HepG2 (cell line): ENCODE results near the gene RRP36. TPM values are rescaled to one million over a fixed set of nuclear protein-coding genes. Genes with fewer than 3 reads are reported as not detected.
A peak's percentile ranks its signal among the peaks of the same experiment; 100 is the strongest.

Experiments
- CAMTA2 ChIP-seq: sonication (generic); formaldehyde crosslinking; IDR thresholded peaks from 2 replicates; pipeline ENCODE4 v1.4.0; 2020; ENCODE audit warnings: mild to moderate bottlenecking, missing genetic modification reagents, borderline replicate concordance
- ESRRA ChIP-seq: sonication (generic); formaldehyde crosslinking; IDR thresholded peaks from 2 replicates; pipeline ENCODE4 v1.5.1; 2020; ENCODE audit warnings: mild to moderate bottlenecking, low read depth, missing genetic modification reagents
- HOXA5 ChIP-seq: sonication (generic); formaldehyde crosslinking; IDR thresholded peaks from 2 replicates; pipeline ENCODE4 v1.4.0; 2020; ENCODE audit warnings: missing genetic modification reagents
- MEF2D ChIP-seq: sonication (generic); formaldehyde crosslinking; IDR thresholded peaks from 2 replicates; pipeline ENCODE4 v1.5.1; 2020; ENCODE audit warnings: mild to moderate bottlenecking, missing genetic modification reagents
- RFXAP ChIP-seq: sonication (generic); formaldehyde crosslinking; IDR thresholded peaks from 2 replicates; pipeline ENCODE4 v1.4.0; 2020; ENCODE audit warnings: missing genetic modification reagents, borderline replicate concordance
- RXRA ChIP-seq: sonication (generic); formaldehyde crosslinking; IDR thresholded peaks from 2 replicates; pipeline ENCODE4 v1.5.1; 2020; ENCODE audit warnings: missing genetic modification reagents
- ZNF251 ChIP-seq: sonication (generic); formaldehyde crosslinking; IDR thresholded peaks from 2 replicates; pipeline ENCODE4 v1.9.0; 2021; ENCODE audit warnings: mild to moderate bottlenecking, missing genetic modification reagents
- ZNF709 ChIP-seq: sonication (generic); formaldehyde crosslinking; IDR thresholded peaks from 2 replicates; pipeline ENCODE4 v1.5.0; 2020; ENCODE audit warnings: mild to moderate bottlenecking, missing genetic modification reagents
- ZNF878 ChIP-seq: sonication (generic); formaldehyde crosslinking; IDR thresholded peaks from 2 replicates; pipeline ENCODE4 v1.8.1; 2023; ENCODE audit warnings: mild to moderate bottlenecking, missing genetic modification reagents, moderate library complexity
- ZNF891 ChIP-seq: sonication (generic); formaldehyde crosslinking; IDR thresholded peaks from 2 replicates; pipeline ENCODE4 v1.5.0; 2020; ENCODE audit warnings: mild to moderate bottlenecking, missing genetic modification reagents
- polyA plus RNA-seq, 8 experiments: library from polyadenylated mRNA; depleted of rRNA in 3 of 8; stranded (reverse) in 7 of 8; unstranded in 1 of 8; fragments of >200 nt; fragmentation: Illumina TruSeq in 4 of 8; extraction: Trizol in 4 of 8; gene quantifications; 2 replicates each; pipeline versions ENCODE4 v1.2.1 to v1.2.3, GENCODE V29; 2011 to 2016; ENCODE audit warnings: low read depth in 4 of 8, missing spikeins in 1 of 8, mixed read lengths in 1 of 8; ENCODE audit not compliant: insufficient read depth in 1 of 8
- total RNA-seq, 5 experiments: library from RNA; depleted of rRNA; stranded (reverse); fragments of >200 nt; fragmentation: Illumina TruSeq; extraction: Trizol; gene quantifications; 2 replicates each; pipeline ENCODE4 v1.2.3, GENCODE V29; 2016; ENCODE audit warnings: low read depth in 1 of 5
- TF ChIP-seq, protein P1 (sequence below), 2 experiments: sonication (generic) in 1 of 2; formaldehyde crosslinking in 1 of 2; IDR thresholded peaks; 2 replicates each; pipeline versions ENCODE4 v1.6.1 to v1.9.0; 2014 to 2022; ENCODE audit warnings: antibody characterized with exemption in 1 of 2, borderline replicate concordance in 1 of 2, inconsistent platforms in 1 of 2, low read depth in 1 of 2, missing genetic modification reagents in 1 of 2
- TF ChIP-seq, protein P2 (sequence below): IDR thresholded peaks from 2 replicates; pipeline ENCODE4 v1.6.1; 2016; ENCODE audit warnings: low read depth
- TF ChIP-seq, protein P3 (sequence below): sonication (generic); formaldehyde crosslinking; IDR thresholded peaks from 2 replicates; pipeline ENCODE4 v1.5.0; 2020; ENCODE audit warnings: mild to moderate bottlenecking, missing genetic modification reagents
- TF ChIP-seq, protein P4 (sequence below), 2 experiments: IDR thresholded peaks; 2 replicates each; pipeline ENCODE4 v1.6.1; 2011 to 2012; ENCODE audit warnings: low read length in 2 of 2, borderline replicate concordance in 1 of 2, low read depth in 1 of 2, mild to moderate bottlenecking in 1 of 2, moderate library complexity in 1 of 2

RRP36 gene
- total and polyA plus RNA-seq, 2 of the 13 experiments (the other 11 are each of a cell fraction or from before 2014, with no cell fraction given) = 29.5 to 144 TPM

DNA sequence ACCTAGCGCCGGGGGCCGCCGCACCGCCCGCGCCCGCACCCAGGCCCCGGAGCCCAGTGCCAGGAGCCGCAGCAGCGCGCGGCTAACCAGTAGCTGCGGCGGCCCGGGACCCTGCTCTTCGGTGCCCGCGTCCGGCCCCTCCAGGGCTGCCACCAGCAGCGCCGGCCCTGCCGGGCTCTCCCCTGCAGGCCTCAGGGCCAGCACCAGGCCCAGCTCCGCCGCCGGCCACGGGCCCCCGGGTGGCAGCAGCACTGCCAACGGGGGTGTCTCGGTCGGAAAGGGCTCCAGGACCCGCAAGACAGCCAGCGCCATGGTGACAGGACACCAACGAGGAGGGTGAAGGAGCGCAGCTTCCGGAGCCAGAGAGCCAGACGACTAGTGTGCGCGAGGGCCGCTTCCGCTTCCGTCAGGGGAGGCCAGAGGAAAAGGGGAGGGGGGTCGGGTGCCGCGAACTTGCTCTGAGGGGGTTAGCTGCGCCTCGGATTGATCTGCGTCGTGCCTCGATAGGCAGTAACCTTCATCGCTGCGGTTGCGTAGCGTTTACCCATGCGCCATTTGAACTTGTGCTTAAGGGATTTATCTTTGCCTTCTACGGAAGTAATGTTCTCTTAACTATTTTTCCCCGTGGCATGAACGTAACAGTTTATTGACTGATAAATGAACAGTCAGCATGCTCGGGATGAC lies 42.4 kb upstream of the RRP36 start, which contains the start of gene PEX6 (continued):
- TF ChIP-seq, protein P1, sequence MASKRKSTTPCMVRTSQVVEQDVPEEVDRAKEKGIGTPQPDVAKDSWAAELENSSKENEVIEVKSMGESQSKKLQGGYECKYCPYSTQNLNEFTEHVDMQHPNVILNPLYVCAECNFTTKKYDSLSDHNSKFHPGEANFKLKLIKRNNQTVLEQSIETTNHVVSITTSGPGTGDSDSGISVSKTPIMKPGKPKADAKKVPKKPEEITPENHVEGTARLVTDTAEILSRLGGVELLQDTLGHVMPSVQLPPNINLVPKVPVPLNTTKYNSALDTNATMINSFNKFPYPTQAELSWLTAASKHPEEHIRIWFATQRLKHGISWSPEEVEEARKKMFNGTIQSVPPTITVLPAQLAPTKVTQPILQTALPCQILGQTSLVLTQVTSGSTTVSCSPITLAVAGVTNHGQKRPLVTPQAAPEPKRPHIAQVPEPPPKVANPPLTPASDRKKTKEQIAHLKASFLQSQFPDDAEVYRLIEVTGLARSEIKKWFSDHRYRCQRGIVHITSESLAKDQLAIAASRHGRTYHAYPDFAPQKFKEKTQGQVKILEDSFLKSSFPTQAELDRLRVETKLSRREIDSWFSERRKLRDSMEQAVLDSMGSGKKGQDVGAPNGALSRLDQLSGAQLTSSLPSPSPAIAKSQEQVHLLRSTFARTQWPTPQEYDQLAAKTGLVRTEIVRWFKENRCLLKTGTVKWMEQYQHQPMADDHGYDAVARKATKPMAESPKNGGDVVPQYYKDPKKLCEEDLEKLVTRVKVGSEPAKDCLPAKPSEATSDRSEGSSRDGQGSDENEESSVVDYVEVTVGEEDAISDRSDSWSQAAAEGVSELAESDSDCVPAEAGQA (IDR thresholded peaks at IDR 0.05; ENCODE audit: low read depth) = no peak; the same call in 1 of the 2 replicates
- TF ChIP-seq, protein P1 (CRISPR knock-in tag; IDR thresholded peaks at IDR 0.05; ENCODE audit: borderline replicate concordance) = no peak
- TF ChIP-seq, protein P2, sequence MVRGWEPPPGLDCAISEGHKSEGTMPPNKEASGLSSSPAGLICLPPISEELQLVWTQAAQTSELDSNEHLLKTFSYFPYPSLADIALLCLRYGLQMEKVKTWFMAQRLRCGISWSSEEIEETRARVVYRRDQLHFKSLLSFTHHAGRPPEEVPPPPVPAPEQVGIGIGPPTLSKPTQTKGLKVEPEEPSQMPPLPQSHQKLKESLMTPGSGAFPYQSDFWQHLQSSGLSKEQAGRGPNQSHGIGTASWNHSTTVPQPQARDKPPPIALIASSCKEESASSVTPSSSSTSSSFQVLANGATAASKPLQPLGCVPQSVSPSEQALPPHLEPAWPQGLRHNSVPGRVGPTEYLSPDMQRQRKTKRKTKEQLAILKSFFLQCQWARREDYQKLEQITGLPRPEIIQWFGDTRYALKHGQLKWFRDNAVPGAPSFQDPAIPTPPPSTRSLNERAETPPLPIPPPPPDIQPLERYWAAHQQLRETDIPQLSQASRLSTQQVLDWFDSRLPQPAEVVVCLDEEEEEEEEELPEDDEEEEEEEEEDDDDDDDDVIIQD (CRISPR knock-in tag) = peak; percentile 50; the same call in 1 of the 2 replicates
- TF ChIP-seq ESRRA (CRISPR knock-in tag) (no peak), ZNF709 (CRISPR knock-in tag) (peak; percentile 90), CAMTA2 (CRISPR knock-in tag) (peak; percentile 77; the same call in 1 of the 2 replicates), HOXA5 (CRISPR knock-in tag) (no peak), ZNF878 (CRISPR knock-in tag) (no peak), ZNF891 (CRISPR knock-in tag) (no peak; the same call in 1 of the 2 replicates), MEF2D (peak; percentile 79; the same call in 1 of the 2 replicates), RXRA (CRISPR knock-in tag) (peak; percentile 75), RFXAP (CRISPR knock-in tag) (peak; percentile 49; the same call in 1 of the 2 replicates), ZNF251 (CRISPR knock-in tag) (peak; percentile 73; the same call in 1 of the 2 replicates)
- TF ChIP-seq, protein P3, sequence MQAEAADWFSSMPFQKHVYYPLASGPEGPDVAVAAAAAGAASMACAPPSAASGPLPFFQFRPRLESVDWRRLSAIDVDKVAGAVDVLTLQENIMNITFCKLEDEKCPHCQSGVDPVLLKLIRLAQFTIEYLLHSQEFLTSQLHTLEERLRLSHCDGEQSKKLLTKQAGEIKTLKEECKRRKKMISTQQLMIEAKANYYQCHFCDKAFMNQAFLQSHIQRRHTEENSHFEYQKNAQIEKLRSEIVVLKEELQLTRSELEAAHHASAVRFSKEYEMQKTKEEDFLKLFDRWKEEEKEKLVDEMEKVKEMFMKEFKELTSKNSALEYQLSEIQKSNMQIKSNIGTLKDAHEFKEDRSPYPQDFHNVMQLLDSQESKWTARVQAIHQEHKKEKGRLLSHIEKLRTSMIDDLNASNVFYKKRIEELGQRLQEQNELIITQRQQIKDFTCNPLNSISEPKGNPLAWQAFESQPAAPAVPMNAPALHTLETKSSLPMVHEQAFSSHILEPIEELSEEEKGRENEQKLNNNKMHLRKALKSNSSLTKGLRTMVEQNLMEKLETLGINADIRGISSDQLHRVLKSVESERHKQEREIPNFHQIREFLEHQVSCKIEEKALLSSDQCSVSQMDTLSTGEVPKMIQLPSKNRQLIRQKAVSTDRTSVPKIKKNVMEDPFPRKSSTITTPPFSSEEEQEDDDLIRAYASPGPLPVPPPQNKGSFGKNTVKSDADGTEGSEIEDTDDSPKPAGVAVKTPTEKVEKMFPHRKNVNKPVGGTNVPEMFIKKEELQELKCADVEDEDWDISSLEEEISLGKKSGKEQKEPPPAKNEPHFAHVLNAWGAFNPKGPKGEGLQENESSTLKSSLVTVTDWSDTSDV = no peak; the same call in 1 of the 2 replicates
- TF ChIP-seq, protein P4, sequence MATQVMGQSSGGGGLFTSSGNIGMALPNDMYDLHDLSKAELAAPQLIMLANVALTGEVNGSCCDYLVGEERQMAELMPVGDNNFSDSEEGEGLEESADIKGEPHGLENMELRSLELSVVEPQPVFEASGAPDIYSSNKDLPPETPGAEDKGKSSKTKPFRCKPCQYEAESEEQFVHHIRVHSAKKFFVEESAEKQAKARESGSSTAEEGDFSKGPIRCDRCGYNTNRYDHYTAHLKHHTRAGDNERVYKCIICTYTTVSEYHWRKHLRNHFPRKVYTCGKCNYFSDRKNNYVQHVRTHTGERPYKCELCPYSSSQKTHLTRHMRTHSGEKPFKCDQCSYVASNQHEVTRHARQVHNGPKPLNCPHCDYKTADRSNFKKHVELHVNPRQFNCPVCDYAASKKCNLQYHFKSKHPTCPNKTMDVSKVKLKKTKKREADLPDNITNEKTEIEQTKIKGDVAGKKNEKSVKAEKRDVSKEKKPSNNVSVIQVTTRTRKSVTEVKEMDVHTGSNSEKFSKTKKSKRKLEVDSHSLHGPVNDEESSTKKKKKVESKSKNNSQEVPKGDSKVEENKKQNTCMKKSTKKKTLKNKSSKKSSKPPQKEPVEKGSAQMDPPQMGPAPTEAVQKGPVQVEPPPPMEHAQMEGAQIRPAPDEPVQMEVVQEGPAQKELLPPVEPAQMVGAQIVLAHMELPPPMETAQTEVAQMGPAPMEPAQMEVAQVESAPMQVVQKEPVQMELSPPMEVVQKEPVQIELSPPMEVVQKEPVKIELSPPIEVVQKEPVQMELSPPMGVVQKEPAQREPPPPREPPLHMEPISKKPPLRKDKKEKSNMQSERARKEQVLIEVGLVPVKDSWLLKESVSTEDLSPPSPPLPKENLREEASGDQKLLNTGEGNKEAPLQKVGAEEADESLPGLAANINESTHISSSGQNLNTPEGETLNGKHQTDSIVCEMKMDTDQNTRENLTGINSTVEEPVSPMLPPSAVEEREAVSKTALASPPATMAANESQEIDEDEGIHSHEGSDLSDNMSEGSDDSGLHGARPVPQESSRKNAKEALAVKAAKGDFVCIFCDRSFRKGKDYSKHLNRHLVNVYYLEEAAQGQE (IDR thresholded peaks at IDR 0.05; ENCODE audit: borderline replicate concordance in 1 of 2, low read depth in 1 of 2, low read length in 2 of 2) = 0 out of 4 replicates have a peak, but pooled peaks of 1 of the 2 experiments have one; percentile 47
